ENCODE measurements around the gene HERC4.
"Not testable (repeated sequence)": the region's sequence is repeated elsewhere in the genome, so short reads cannot be mapped to it uniquely, and the experiment has no call there.

Gene HERC4

DNA sequence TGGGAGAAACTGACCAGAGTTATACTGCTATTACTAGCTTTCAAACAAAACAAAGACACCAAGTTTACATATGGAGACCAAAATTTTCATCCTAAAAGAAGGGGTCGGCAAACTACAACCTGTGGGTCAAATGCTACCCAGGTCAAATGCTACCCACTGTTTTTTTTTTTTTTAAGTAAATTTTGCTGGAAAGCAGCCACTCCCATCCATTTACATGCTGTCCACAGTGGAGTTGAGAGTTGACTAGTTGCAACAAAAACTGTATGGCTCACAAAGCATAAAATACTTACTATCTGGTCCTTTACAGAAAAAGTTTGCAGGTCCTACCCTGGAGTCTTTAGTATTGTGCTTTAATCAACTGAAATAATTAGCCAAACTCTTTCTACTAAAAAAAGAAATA is 99.2 kb downstream of the HERC4 start:
- DNase-seq (ENCODE audit: insufficient read length, low spot score) (no peak), FAIRE-seq (no peak)

DNA sequence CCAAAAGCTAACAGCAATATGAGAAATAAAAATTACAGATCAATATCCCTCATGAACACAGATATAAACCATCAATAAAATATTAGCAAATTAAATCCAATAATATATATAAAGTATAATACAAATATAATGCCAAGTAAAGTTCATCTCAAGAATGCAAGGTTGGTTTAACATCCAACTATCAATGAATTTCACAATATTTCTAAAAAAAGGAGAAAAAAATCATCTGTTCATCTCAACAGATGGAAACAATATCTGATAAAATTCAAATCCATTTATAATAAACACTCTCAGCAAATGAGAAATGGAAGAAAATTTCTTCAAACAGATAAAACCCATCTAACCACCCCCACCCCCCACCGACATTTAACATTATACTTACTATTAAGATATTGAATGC is 103.8 kb downstream of the HERC4 start:
- FAIRE-seq (no peak), DNase-seq (ENCODE audit: insufficient read length, low spot score) (no peak)

DNA sequence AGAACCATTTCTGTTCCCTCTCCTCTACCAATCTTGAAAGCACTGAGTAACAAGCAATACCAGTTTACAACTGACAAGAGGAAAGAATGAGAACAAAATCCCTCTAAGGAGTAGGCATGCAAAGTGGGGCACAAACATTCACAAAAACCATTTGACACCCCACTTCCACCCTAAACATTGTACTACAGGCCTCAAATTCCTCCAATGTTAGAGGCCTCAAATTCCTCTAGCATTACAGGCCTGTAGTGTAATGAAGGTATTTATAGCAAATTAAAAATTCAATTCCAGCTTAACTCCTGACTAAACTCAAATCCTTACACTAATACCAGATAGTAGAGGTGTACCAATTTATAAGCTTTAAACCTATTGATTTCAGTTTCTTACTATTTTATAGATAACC is 105.2 kb downstream of the HERC4 start:
- FAIRE-seq, result no peak
- no peak for DNase-seq (ENCODE audit: insufficient read length, low spot score)

DNA sequence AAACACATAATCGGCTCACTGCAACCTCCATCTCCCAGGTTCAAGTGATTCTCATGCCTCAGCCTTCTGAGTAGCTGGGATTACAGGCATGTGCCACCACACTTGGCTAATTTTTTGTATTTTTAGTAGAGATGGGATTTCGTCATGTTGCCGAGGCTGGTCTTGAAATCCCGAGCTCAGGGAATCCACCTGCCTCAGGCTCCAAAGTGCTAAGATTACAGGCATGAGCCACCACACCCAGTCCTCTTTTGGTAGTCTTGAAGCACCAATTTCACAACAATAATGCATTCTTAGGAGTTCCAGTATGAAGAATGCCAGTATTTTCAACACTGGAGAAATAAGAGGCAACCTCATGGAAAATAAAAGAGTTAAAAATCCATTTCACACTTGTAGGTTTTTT is 109.0 kb downstream of the HERC4 start:
- not testable (repeated sequence) for FAIRE-seq; DNase-seq (ENCODE audit: insufficient read length, low spot score)

DNA sequence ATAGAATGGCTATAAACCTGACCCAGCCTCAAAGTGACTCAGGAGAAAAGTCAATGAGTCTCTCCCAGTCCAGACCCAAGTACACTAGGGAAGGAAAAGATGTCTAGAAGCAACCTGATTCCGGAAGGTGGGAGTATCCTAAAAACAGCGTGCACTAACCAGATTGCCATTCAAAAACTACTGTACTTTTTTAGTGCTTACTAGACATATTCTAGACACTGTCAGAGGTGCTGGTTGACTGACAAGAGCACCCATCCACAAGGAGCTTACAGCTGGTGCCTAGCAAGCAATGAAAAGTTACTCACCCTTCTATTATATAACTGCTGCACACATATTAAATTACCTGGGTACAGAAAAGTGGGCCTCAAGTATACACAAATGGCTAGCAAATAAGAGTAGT is 109.6 kb downstream of the HERC4 start:
- FAIRE-seq, result no peak
- no peak for DNase-seq (ENCODE audit: insufficient read length, low spot score)

DNA sequence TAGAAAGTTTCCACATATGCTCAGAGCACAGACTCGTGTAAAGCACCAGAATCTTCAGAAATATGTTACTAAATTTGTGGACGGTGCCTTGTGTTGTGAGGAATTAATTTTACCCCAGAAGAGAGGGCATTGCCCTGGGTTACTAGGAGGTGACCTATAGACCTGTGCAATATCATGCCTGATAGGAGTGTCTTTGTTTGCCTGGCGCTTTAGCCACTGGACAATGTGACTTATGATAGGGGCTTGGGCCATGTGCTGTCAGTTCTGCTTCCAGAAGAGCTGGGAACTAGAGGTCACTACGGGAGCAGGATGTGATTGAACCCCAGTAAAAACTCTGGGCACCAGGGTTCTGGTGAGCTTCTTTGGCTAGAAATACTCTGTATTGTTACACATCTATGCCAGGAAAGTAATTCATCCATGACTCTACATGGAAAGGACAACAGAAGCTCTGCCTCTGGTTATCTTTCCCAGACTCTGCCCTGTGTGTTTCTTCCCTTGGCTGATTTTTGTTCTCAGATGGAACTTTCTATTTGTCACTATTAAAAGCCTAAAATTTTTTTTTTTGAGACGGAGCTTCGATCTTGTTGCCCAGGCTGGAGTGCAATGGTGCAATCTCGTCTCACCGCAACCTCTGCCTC is 115.1 kb downstream of the HERC4 start:
- FAIRE-seq (no peak), DNase-seq (ENCODE audit: insufficient read length, low spot score) (no peak)

DNA sequence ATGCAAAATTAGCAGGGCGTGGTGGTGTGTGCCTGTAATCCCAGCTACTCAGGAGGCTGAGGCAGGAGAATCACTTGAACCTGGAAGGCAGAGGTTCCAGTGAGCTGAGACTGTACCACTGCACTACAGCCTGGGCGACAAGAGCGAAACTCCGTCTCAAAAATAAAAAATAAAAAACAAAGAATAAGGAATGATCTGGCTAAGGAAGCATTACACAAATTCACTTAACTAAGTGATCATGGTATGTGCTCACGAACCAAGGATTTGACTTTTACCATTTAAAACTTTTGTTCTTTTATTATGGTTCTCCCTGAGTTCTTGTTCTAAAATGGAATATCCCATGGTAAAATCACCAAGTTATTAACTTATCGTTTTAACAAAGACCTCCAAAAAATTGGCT is 119.5 kb downstream of the HERC4 start:
- FAIRE-seq (no peak), DNase-seq (ENCODE audit: insufficient read length, low spot score) (no peak)

DNA sequence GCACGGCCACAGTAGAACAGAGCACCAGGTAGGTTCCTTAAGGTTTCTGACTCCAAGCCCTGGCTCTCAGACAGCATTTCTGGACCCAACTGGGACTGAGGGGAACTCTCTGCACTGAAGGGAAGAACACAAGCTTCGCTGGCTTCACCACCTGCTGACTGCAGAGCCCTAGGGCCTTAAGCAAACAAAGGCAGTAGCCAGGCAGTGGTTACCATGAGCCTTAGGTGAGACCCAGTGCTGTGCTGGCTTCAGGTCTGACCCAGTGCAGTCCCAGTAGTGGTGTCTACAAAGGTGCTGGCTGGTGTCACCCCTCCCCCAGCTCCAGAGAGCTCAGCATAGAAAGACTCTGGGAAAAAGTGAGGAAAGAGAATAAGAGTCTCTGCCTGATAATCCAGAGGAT is 131.2 kb downstream of the HERC4 start:
- FAIRE-seq (no peak), DNase-seq (ENCODE audit: insufficient read length, low spot score) (no peak)

DNA sequence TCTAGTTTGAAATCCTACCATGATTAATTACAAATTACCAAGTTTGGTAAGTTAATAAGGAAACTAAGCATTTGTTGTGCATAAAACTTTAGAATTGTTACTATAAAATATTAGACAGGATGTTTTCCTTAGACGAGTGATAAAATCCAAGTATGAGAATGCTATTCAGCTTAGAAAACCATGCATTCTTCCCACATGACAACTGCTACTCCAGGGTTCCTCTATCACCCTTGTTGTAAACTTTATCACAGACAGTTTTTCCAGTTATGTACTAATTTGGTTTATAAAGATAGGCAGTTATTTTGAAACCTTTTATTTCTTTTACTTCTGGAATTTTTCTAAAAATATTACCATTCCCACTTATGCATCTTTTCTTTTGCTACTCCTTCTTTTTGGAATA is 138.7 kb downstream of the HERC4 start:
- DNase-seq (ENCODE audit: insufficient read length, low spot score), result no peak
- FAIRE-seq, result no peak

DNA sequence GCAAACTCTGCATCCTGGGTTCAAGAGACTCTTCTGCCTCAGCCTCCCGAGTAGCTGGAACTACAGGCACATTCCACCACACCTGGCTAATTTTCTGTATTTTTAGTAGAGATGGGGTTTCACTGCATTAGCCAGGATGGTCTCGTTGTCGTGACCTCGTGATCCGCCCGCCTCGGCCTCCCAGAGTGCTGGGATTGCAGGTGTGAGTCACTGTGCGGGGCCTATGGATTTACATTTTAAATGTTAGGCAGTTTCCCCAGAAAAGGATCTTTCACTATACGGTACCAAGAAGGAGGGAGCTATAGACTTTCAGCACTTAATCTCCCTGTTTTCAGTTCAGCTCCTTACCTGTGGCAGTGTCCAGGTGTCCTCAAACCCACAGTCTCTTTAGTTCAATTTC is 139.9 kb downstream of the HERC4 start:
- no peak for DNase-seq (ENCODE audit: insufficient read length, low spot score)
- FAIRE-seq, result no peak

DNA sequence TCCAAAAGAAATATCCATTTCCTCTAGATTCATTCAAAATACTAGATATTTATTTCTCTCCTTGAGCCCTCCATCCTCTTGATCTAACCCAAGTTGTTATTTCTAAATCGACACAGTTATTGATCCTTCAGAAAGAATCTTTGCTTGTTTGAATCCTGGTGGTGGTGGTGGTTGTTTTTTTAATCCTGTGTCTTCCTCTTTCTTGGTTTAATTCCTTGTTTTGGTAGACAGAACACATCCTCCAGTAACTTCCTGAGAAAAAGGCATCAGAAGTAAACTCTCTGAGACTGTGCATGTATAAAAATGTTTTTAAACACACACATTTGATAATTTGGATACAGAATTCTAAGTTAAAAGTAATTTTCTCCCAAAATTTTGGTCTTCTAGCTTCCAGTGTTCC is 140.7 kb downstream of the HERC4 start:
- no peak for FAIRE-seq
- no peak for DNase-seq (ENCODE audit: insufficient read length, low spot score)

DNA sequence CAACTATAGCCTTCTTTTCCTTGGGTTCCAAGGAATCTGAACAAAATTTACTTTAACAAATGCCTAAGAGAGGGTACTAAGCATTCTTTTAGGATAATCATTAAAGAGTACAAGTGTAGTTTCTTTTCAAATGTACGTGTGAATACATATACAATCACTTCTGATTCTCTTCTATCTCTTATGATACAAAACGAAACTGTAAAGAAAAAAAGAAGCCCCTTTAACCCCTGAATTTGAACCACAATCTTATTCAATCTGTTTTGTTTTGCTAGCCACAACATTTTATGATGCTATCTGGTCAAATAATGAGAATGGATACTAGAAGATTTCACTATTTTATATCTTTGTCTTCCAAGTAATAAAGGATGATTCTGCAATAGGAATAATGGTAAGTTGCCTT is 141.9 kb downstream of the HERC4 start:
- FAIRE-seq, result no peak

DNA sequence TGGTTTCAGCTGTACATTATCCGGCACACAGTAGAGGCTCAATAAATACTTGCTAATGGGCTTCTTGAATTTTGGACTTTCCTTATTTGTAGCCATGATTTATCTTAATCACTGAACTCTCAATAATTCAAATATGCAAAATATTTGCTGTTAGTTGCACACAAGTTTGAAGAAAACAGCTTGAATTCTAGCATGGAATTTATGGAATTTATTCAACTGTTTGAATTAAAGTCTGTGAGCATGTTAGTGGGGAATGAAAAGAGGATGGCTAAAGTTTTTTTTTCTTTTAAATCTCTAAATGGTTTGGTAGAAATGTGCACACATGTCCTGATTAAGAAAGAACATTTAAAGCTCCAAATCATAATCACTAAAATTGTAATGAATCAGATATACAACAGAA is 148.1 kb downstream of the HERC4 start:
- DNase-seq (ENCODE audit: insufficient read length, low spot score) (no peak), FAIRE-seq (no peak)

More for the DNA sequence above, 141.9 kb downstream of the HERC4 start:
- DNase-seq (ENCODE audit: insufficient read length, low spot score), result no peak

DNA sequence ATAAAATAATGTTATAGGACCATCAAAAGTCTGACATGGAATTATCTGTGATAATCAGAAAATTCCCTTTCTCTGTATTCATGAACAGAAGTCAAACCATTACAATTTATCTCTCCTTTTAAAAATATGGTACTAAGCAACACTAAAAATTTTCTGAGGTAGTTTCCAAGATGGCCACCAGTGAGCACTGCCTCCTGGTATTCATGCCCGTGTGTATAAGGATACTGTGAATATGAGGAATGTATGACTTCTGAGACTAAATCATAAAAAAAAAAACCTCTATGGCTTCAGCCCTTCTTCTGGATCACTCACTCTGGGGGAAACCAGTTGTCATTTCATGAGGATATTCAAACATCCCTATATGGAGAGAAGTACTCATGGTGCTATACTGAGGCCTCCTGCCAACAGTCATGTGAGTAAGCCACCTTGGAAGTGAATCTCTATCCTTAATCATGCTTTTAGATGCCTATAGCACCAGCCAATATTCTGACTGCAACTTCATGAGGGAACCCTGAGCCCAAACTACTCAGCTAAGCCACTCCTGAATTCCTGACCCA is 149.6 kb downstream of the HERC4 start:
- DNase-seq (ENCODE audit: insufficient read length, low spot score), result no peak
- no peak for FAIRE-seq

DNA sequence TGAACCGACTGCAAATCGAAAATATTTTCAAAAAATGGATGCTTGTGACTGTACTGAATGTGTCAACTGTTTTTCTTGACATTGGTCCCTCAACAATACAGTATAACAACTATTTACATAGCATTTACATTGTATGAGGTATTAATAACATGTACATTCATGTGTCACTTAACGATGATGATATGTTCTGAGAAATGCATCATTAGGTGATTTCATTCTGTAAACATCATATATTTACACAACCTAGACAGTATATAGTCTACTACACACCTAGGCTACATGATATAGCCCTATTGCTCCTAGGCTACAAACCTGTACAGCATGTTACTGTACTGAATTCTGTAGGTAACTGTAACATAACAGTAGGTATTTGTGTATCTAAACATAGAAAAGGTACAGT is 150.9 kb downstream of the HERC4 start:
- no peak for FAIRE-seq
- DNase-seq (ENCODE audit: insufficient read length, low spot score), result no peak

DNA sequence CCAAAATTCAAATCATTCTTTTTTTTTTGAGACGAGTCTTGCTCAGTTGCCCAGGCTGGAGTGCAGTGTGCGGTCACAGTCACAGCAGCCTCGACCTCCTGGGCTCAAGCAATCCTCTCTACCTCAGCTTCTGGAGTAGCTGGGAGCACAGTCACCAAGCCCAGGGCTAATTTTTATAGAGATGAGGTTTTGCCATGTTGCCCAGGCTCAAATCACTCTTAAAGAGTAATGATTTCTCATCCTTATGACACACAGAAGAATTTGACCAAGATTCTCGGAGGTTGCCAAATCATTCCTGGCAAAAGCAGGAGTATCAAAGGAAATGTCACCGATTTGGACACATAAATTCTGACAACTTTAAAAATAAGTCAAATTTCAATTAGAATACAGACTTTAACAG is 151.5 kb downstream of the HERC4 start:
- FAIRE-seq, result no peak
- no peak for DNase-seq (ENCODE audit: insufficient read length, low spot score)

DNA sequence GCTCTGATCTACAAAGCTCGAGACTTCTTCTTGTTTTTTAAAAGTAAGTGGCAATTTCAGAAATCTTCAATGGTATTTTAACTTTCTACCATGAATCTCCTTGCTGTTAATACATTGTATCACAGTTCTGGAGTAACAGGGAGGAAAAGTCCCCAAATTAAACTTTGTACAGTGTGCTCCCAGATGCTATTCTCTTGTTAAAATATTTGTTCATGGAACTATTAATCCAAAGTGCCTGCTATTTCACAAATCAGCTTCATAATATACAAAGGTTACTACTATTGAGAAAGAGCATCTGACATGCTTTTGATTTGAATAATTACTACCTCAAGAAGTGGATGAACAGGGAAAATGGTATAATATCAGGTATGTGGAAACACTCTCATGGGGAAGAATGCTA is 154.0 kb downstream of the HERC4 start:
- no peak for DNase-seq (ENCODE audit: insufficient read length, low spot score)
- FAIRE-seq, result no peak

DNA sequence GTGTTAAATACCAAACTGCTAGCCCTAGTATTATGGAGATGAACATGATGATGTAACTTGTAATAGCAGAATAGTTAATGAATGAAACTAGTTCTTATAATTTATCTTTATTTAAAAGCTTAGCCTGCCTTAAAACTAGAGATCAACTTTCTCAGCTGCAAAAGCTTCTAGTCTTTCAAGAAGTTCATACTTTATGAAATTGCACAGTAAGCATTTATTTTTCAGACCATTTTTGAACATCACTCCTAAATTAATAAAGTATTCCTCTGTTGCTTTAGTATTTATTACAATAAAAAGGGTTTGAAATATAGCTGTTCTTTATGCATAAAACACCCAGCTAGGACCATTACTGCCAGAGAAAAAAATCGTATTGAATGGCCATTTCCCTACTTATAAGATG is 157.4 kb downstream of the HERC4 start:
- DNase-seq (ENCODE audit: insufficient read length, low spot score) (no peak), FAIRE-seq (no peak)

DNA sequence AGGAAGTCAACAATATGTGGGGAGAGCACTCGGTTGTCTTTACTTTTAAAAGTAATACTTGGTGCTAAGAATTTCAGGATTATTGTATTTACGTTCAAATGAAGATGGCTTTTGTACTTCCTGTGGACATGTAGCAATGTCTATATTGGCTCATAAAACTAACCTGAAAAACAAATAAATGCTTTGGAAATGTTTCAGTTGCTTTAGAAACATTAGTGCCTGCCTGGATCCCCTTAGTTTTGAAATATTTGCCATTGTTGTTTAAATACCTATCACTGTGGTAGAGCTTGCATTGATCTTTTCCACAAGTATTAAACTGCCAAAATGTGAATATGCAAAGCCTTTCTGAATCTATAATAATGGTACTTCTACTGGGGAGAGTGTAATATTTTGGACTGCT is 157.9 kb downstream of the HERC4 start:
- FAIRE-seq, result no peak
- DNase-seq (ENCODE audit: insufficient read length, low spot score), result no peak

DNA sequence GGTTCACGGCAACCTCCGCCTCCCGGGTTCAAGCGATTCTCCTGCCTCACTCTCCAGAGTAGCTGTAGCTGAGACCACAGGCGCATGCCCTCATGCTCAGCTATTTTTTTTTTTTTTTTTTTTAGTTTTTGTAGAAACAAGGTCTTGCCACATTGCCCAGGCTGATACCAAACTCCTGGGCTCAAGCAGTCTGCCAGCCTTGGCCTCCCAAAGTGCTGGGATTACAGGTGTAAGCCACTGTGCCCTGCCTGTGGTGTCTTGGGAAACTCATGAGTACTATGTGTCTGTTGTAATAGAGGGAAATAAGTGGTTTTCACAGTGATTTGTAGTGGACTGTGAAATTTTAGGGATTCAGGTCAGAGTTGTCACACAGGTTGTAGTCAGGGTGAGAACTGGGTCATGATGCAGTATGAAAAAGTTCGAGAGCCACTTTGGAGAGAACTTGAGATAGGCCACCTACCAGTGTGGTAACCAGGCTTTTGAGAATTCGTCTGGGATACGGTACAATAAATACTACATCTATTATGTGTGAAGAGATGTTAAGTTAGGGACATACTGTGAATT is 160.2 kb downstream of the HERC4 start:
- DNase-seq (ENCODE audit: insufficient read length, low spot score) (no peak), FAIRE-seq (no peak)

DNA sequence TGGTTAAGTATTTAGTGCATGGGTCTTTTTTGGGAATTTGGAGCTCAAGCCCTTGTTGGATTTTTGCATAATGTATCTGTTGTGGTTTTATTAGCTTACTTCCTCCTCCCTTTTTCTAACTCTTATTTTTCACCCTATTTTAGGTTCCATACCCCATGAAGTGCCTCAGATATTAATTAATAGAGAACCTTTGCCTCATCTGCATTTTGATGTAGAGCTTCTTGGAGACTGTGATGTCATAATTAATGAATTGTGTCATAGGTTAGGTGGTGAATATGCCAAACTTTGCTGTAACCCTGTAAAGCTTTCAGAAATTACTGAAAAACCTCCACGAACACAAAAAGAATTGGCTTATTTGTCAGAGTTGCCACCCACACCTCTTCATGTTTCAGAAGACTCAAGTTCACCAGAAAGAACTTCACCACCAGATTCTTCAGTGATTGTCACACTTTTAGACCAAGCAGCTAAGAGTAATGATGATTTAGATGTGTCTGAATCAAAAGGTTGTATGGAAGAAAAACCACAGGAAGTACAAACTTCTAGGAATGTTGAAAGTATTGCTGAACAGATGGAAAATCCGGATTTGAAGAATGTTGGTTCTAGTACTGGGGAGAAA is 162.6 kb downstream of the HERC4 start:
- no peak for FAIRE-seq
- no peak for DNase-seq (ENCODE audit: insufficient read length, low spot score)

DNA sequence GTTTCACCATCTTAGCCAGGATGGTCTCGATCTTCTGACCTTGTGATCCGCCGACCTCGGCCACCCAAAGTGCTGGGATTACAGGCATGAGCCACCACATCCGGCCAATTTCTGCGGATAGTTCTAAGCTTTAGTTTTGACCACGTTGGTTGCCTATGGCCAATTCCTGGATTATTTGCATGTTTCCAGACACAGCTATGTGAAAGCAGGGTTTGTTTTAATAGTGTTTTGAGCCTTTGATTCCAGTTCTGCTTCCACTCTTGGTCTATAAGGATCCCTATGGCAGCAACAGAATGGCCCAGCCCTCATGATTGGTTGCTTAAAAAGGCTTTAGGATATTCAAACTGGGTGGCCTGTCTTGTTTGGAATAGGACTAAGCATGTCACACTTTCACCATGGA is 171.5 kb downstream of the HERC4 start:
- FAIRE-seq, result peak; percentile 56
- DNase-seq (ENCODE audit: insufficient read length, low spot score), result no peak
